Mesenchymal stem cell (in vitro differentiated cells and primary cell): ENCODE data around the gene RTKN.
"Not testable (repeated sequence)": the region's sequence is repeated elsewhere in the genome, so short reads cannot be mapped to it uniquely, and the experiment has no call there.

Experiments used
- DNase-seq: peaks from one replicate; pipeline ENCODE4 v3.0.0-alpha.2; 2013
- H2AFZ ChIP-seq: one replicate; pipeline ENCODE4 v1.6.1; 2013; ENCODE audit warnings: low read depth, mild to moderate bottlenecking, control low read depth, inconsistent platforms, low read length, moderate library complexity
- H2AK5ac ChIP-seq: 2 replicates; pipeline ENCODE4 v1.6.1; 2013; ENCODE audit warnings: low read length, moderate library complexity, mild to moderate bottlenecking, inconsistent platforms; ENCODE audit not compliant: severe bottlenecking
- H2BK120ac ChIP-seq: one replicate; pipeline ENCODE4 v1.6.1; 2013; ENCODE audit warnings: low read depth, mild to moderate bottlenecking, inconsistent platforms, low read length, moderate library complexity
- H2BK12ac ChIP-seq, 2 experiments: one replicate each; pipeline ENCODE4 v1.6.1; 2013; ENCODE audit warnings: inconsistent platforms in 2 of 2, low read length in 2 of 2, mild to moderate bottlenecking in 2 of 2, moderate library complexity in 2 of 2, control low read depth in 1 of 2
- H2BK15ac ChIP-seq: one replicate; pipeline ENCODE4 v1.6.1; 2013; ENCODE audit warnings: mild to moderate bottlenecking, low read depth, inconsistent platforms; ENCODE audit not compliant: poor library complexity, severe bottlenecking
- H2BK5ac ChIP-seq: 2 replicates; pipeline ENCODE4 v1.6.1; 2013; ENCODE audit warnings: low read depth, mild to moderate bottlenecking, low read length, control low read depth, inconsistent platforms; ENCODE audit not compliant: poor library complexity, severe bottlenecking
- H3K14ac ChIP-seq, 2 experiments: one replicate each; pipeline ENCODE4 v1.6.1; 2013; ENCODE audit warnings: inconsistent platforms in 2 of 2, low read length in 2 of 2, control low read depth in 1 of 2, mild to moderate bottlenecking in 1 of 2, moderate library complexity in 1 of 2
- H3K18ac ChIP-seq, 2 experiments: one replicate each; pipeline ENCODE4 v1.6.1; 2013; ENCODE audit warnings: inconsistent platforms in 2 of 2, low read length in 2 of 2, control low read depth in 1 of 2, low read depth in 1 of 2, mild to moderate bottlenecking in 1 of 2
- H3K23ac ChIP-seq, 2 experiments: one replicate each; pipeline ENCODE4 v1.6.1; 2013; ENCODE audit warnings: inconsistent platforms in 2 of 2, low read length in 2 of 2, mild to moderate bottlenecking in 2 of 2, moderate library complexity in 2 of 2, control low read depth in 1 of 2
- H3K27ac ChIP-seq: 2 replicates; pipeline ENCODE4 v1.5.1; 2013; ENCODE audit warnings: mild to moderate bottlenecking, moderate library complexity, low read length, control low read depth, inconsistent platforms; ENCODE audit not compliant: poor library complexity, severe bottlenecking
- H3K27me3 ChIP-seq, 2 experiments: 2 replicates each; pipeline versions ENCODE4 v1.6.1 to v1.7.0; 2013; ENCODE audit warnings: low read length in 2 of 2, mild to moderate bottlenecking in 2 of 2, moderate library complexity in 2 of 2, control low read depth in 1 of 2, inconsistent platforms in 1 of 2; ENCODE audit not compliant: control insufficient read depth in 1 of 2, insufficient read depth in 1 of 2
- H3K36me3 ChIP-seq, 2 experiments: 2 replicates each; pipeline versions ENCODE4 v1.6.1 to v1.7.0; 2013; ENCODE audit warnings: low read length in 2 of 2, control low read depth in 1 of 2, inconsistent platforms in 1 of 2, low read depth in 1 of 2, mild to moderate bottlenecking in 1 of 2; ENCODE audit not compliant: insufficient read depth in 2 of 2, control insufficient read depth in 1 of 2
- H3K4ac ChIP-seq, 2 experiments: one replicate each; pipeline ENCODE4 v1.6.1; 2013; ENCODE audit warnings: inconsistent platforms in 2 of 2, low read length in 2 of 2, mild to moderate bottlenecking in 2 of 2, moderate library complexity in 2 of 2, control low read depth in 1 of 2, low read depth in 1 of 2
- H3K4me1 ChIP-seq: 2 replicates; pipeline ENCODE4 v1.6.1; 2013; ENCODE audit warnings: low read depth, low read length, control low read depth; ENCODE audit not compliant: control insufficient read depth, insufficient read depth
- H3K4me2 ChIP-seq: 2 replicates; pipeline ENCODE4 v1.6.1; 2013; ENCODE audit warnings: low read length, mild to moderate bottlenecking, inconsistent platforms; ENCODE audit not compliant: poor library complexity, severe bottlenecking
- H3K4me3 ChIP-seq, 2 experiments: 2 replicates each; pipeline versions ENCODE4 v1.5.1 to v1.7.0; 2013; ENCODE audit warnings: low read length in 2 of 2, mild to moderate bottlenecking in 2 of 2, control low read depth in 1 of 2, low read depth in 1 of 2; ENCODE audit not compliant: insufficient read depth in 1 of 2
- H3K79me1 ChIP-seq: replicated peaks from 2 replicates; pipeline ENCODE4 v1.6.1; 2013; ENCODE audit warnings: mild to moderate bottlenecking, control low read depth, low read length, inconsistent platforms; ENCODE audit not compliant: poor library complexity, severe bottlenecking
- H3K9ac ChIP-seq: 2 replicates; pipeline ENCODE4 v1.7.0; 2013; ENCODE audit warnings: mild to moderate bottlenecking, low read length, moderate library complexity
- H3K9me3 ChIP-seq: 2 replicates; pipeline ENCODE4 v1.7.0; 2013; ENCODE audit warnings: mild to moderate bottlenecking, low read length; ENCODE audit not compliant: control insufficient read depth
- H4K8ac ChIP-seq: one replicate; pipeline ENCODE4 v1.6.1; 2013; ENCODE audit warnings: inconsistent platforms, mild to moderate bottlenecking, low read length, moderate library complexity
- H4K91ac ChIP-seq: one replicate; pipeline ENCODE4 v1.6.1; 2013; ENCODE audit warnings: mild to moderate bottlenecking, low read length, inconsistent platforms
- WGBS: methylation state at CpG from one replicate; pipeline ENCODE4 v1.1.7; 2013; ENCODE audit warnings: mixed read lengths; 5-methylcytosine and 5-hydroxymethylcytosine counted together

RTKN gene

DNA sequence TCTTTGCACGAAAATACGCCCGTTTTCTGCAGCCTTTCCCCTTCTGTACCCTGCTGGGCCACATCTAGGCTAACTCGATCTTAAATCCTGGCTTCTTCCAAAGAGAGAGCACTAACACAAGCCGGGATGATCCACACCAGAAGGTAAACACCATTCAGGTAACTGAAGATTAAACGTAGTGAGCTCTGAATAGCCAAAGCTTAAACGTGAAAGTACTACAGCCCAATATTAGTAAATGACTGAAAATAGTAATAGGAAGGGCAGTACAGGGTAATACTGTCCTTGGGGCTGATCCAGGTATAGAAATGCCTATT, 31.2 kb upstream of the RTKN start:
- peak overlapping the region; percentile 89 for H3K4me2 ChIP-seq
- peak overlapping the region; percentile 98 for H4K8ac ChIP-seq
- peak overlapping the region; percentile 73 to 96 for H3K4ac ChIP-seq
- no peak overlapping the region for H2BK12ac ChIP-seq
- H3K27ac ChIP-seq = peak overlapping the region; percentile 95
- no peak overlapping the region for H2BK5ac ChIP-seq
- peak overlapping the region in 1 of 2 experiments; percentile 61 for H3K14ac ChIP-seq
- peak overlapping the region; percentile 83 for H2AFZ ChIP-seq
- 39% methylated on average over 6 of the region's 7 CpGs for WGBS
- peak overlapping the region; percentile 49 for H2AK5ac ChIP-seq
- no peak for DNase-seq
- no peak overlapping the region for H2BK120ac ChIP-seq
- peak overlapping the region; percentile 94 to 98 for H3K18ac ChIP-seq
- H4K91ac ChIP-seq = peak overlapping the region; percentile 88
- peak overlapping the region in 1 of 2 experiments; percentile 79 for H3K4me3 ChIP-seq
- no peak overlapping the region for H2BK15ac ChIP-seq
- peaks cover 27 to 33% of the 10 kb centered on the region in 2 experiments for H3K36me3 ChIP-seq
- peak overlapping the region; percentile 86 for H3K9ac ChIP-seq
- no peaks in the 10 kb centered on the region for H3K27me3 ChIP-seq
- peaks cover 11% of the 10 kb centered on the region for H3K4me1 ChIP-seq
- H3K79me1 ChIP-seq = peaks cover 10% of the 10 kb centered on the region
- H3K9me3 ChIP-seq = no peaks in the 10 kb centered on the region
- H3K23ac ChIP-seq = no peak overlapping the region

DNA sequence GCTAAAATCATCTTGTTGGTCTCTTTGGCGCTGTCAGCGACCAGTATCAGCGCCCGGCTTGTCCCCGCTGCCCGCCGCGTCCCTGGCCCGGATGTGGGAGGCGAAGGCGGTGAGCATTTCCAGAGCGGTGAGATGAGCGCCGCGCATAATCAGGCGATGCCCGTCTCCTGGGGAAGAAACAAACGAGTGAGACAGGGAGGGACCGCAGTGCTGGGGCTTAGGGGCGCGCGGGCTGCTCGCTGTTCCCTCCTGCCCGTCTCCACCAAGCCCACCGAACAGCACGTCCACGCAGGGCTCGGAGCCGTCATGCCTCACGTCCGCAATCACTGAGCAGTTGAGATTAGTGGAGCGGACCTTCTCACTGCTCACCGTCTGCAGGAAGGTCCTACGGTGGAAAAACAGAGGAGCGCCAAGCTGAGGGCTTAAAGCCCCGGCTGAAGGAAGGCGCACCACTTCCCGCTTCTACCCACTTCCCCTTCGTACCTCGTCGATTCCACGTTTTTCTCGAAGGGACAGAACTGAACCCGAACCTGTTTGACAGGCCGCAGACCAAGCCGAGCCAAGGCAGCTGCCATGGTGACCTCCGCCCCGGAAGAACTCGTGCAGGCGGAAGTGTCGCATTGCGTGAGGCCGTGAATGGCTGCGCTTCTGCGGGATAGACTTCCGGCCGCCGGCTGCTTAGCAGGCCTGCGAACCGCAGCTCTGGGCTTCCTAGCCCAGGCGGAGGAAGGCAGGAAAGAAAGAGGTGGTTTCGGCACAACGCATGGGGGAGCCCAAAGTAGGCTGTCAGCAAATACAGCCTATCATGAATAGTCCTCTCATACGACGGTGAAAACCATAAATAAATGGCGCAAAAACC, 30.6 kb upstream of the RTKN start, which contains the start of gene MRPL53:
MRPL53 (minus strand) TSS at position 595 of the 859 bp plus-strand sequence; CDS start at position 575, 20 bp downstream.
- Histone ChIP-seq H3K18ac (peak within 1 kb of the TSS; percentile 98 to 100), H3K4me1 (peaks cover 11% of the 10 kb centered on the region), H3K36me3 (peaks cover 23 to 29% of the 10 kb centered on the region in 2 experiments), H4K8ac (peak within 1 kb of the TSS; percentile 98), H3K27ac (peak within 1 kb of the TSS; percentile 95), H2BK12ac (peak within 1 kb of the TSS in 1 of 2 experiments; percentile 33), H4K91ac (peak within 1 kb of the TSS; percentile 88), H3K4me3 (peak within 1 kb of the TSS; percentile 79 to 89), H2BK5ac (no peak within 1 kb of the TSS), H3K79me1 (peaks cover 6% of the 10 kb centered on the region), H3K27me3 (no peaks in the 10 kb centered on the region), H3K9ac (peak within 1 kb of the TSS; percentile 86), H2AK5ac (peak within 1 kb of the TSS; percentile 78), H2AFZ (peak within 1 kb of the TSS; percentile 94), H3K9me3 (no peaks in the 10 kb centered on the region), H3K23ac (peak within 1 kb of the TSS in 1 of 2 experiments; percentile 100), H3K14ac (peak within 1 kb of the TSS in 1 of 2 experiments; percentile 100), H2BK15ac (no peak within 1 kb of the TSS), H3K4me2 (peak within 1 kb of the TSS; percentile 89), H3K4ac (peak within 1 kb of the TSS; percentile 73 to 99), H2BK120ac (no peak within 1 kb of the TSS)
- DNase-seq = peak; percentile 96
- WGBS = under 1% methylated on average over 66 of the region's 66 CpGs

DNA sequence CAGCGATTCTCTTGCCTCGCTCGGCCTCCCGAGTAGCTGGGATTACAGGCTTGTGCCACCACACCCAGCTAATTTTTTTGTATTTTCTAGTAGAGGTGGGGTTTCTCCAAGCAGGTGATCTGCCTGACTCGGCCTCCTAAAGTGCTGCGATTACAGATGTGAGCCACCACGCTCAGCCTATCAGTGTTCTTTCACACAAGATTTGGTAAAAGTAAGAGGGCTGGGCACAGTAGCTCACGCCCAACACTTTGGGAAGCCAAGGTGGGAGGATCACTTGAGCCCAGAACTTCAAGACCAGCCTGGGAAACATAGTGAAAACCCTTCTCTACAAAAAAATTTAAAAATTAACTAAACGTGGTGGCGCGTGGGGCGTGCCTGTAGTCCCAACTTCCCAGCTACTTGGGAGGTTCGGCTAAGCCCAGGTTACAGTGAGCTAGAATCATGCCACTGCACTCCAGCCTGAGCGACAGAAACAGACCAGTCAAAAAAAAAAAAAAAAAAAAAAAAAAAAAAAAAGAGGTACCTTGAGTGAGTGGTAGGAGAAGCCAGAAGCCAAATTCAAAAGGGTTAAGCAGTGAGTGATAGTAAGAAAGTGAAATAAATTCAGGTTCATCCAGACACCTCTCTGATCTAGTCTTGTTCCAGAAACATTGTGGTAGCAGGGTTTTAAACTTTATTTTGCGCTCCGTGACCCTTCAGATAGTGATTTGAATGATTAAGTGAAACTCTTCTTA, 29.8 kb upstream of the RTKN start:
- Histone ChIP-seq H3K4ac (peak overlapping the region in 1 of 2 experiments; percentile 99), H3K14ac (peak overlapping the region in 1 of 2 experiments; percentile 100), H3K27me3 (no peaks in the 10 kb centered on the region), H2BK5ac (no peak overlapping the region), H4K8ac (no peak overlapping the region), H2AK5ac (no peak overlapping the region), H3K9me3 (no peaks in the 10 kb centered on the region), H3K4me3 (peak overlapping the region; percentile 79 to 89), H3K27ac (peak overlapping the region; percentile 95), H2BK120ac (no peak overlapping the region), H3K18ac (peak overlapping the region; percentile 56 to 100), H3K4me2 (peak overlapping the region; percentile 89), H3K4me1 (peaks cover 11% of the 10 kb centered on the region), H3K23ac (no peak overlapping the region), H3K79me1 (peaks cover 4% of the 10 kb centered on the region), H2AFZ (no peak overlapping the region), H4K91ac (no peak overlapping the region), H3K9ac (peak overlapping the region; percentile 86), H3K36me3 (peaks cover 19 to 22% of the 10 kb centered on the region in 2 experiments), H2BK12ac (no peak overlapping the region), H2BK15ac (no peak overlapping the region)
- WGBS = 77% methylated on average over 9 of the region's 16 CpGs
- DNase-seq = no peak

DNA sequence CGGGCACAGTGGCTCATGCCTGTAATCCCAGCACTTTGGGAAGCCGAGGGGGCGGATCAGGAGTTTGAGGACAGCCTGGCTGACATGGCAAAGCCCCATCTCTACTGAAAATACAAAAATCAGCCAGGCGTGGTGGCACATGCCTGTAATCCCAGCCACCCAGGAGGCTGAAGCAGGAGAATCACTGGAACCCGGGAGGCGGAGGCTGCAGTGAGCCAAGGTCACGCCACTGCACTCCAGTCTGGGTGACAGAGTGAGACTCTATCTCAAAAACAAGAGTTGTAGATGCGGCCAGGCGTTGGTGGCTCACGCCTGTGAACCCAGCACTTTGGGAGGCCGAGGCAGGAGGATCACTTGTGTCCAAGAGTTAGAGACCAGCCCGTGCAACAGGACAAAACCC, 29.0 kb upstream of the RTKN start:
- H3K18ac ChIP-seq, H3K4me2 ChIP-seq, H2BK120ac ChIP-seq, H3K79me1 ChIP-seq, H2AFZ ChIP-seq, H2AK5ac ChIP-seq, H2BK15ac ChIP-seq, DNase-seq, H2BK12ac ChIP-seq, H4K8ac ChIP-seq, H3K27ac ChIP-seq, H3K4me3 ChIP-seq, H4K91ac ChIP-seq, H3K14ac ChIP-seq, H2BK5ac ChIP-seq, H3K9me3 ChIP-seq, H3K9ac ChIP-seq, H3K23ac ChIP-seq, H3K27me3 ChIP-seq, H3K4ac ChIP-seq: not testable (repeated sequence)
- 98% methylated on average over 9 of the region's 12 CpGs for WGBS
- peaks cover 11% of the 10 kb centered on the region for H3K4me1 ChIP-seq
- H3K36me3 ChIP-seq = peaks cover 16 to 19% of the 10 kb centered on the region in 2 experiments
